Omental fat pad (tissue), 4 donors: Measurements from ENCODE around the gene BCL7C. TPM values are rescaled to one million over a fixed set of nuclear protein-coding genes. Genes with fewer than 3 reads are reported as not detected.
A peak's percentile ranks its signal among the peaks of the same experiment; 100 is the strongest.

Experiments used
- ATAC-seq: fragments of 150-250 bp; one replicate; pipeline ENCODE4 v1.9.1; 2016; ENCODE audit warnings: mild to moderate bottlenecking, moderate library complexity; ENCODE audit not compliant: low FRiP score
- DNase-seq: peaks from one replicate; pipeline ENCODE4 v3.0.0-alpha.2; 2019; ENCODE audit warnings: low spot score
- CTCF ChIP-seq, 3 donors: fragments of 450-650 bp; IDR thresholded peaks; one replicate each; pipeline ENCODE4 v1.5.1; 2016 to 2017; ENCODE audit warnings: antibody characterized with exemption in 3 of 3, mild to moderate bottlenecking in 3 of 3, moderate library complexity in 2 of 3
- total RNA-seq, 4 donors: library from RNA; depleted of rRNA; stranded (reverse); fragments of >200 nt; gene quantifications; one replicate each; pipeline ENCODE4 v1.1.0, GENCODE V29; 2016

Gene BCL7C
- total RNA-seq, 4 donors from 2014 or later = 17.4 to 37.0 (median 22.2) TPM

- no peak for ATAC-seq
- DNase-seq = no peak
- TF ChIP-seq CTCF (IDR thresholded peaks at IDR 0.05) = no peak
These were observed 35.8 kb downstream of the BCL7C start for GRCh38 chr16:30858111-30858495.

GRCh38 chr16:30853758-30854157, 40.1 kb downstream of the BCL7C start:
- ATAC-seq (no peak), DNase-seq (no peak)
- no peak for TF ChIP-seq CTCF (IDR thresholded peaks at IDR 0.05)

GRCh38 chr16:30850246-30850645, 43.6 kb downstream of the BCL7C start:
- ATAC-seq (no peak), DNase-seq (no peak)
- no peak for TF ChIP-seq CTCF (IDR thresholded peaks at IDR 0.05)

- no peak for ATAC-seq
- no peak for TF ChIP-seq CTCF (IDR thresholded peaks at IDR 0.05)
- no peak for DNase-seq
These were observed 47.1 kb downstream of the BCL7C start for GRCh38 chr16:30846649-30847402.

GRCh38 chr16:30844671-30845449, 49.0 kb downstream of the BCL7C start:
- DNase-seq (peak; percentile 28), ATAC-seq (peak; percentile 84)
- peak in 2 of 3 donors; percentile 52 to 62 for TF ChIP-seq CTCF (IDR thresholded peaks at IDR 0.05)

GRCh38 chr16:30844346-30844670, 49.6 kb downstream of the BCL7C start:
- no peak for TF ChIP-seq CTCF (IDR thresholded peaks at IDR 0.05)
- DNase-seq (no peak), ATAC-seq (no peak)

GRCh38 chr16:30843501-30843900, 50.4 kb downstream of the BCL7C start:
- TF ChIP-seq CTCF (IDR thresholded peaks at IDR 0.05) = no peak
- no peak for DNase-seq
- ATAC-seq = no peak
